ENCODE measurements around the gene FNIP1. TPM values are rescaled to one million over a fixed set of nuclear protein-coding genes. Genes with fewer than 3 reads are reported as not detected.

Gene FNIP1
- total and polyA plus RNA-seq, 9 of the 15 experiments (the other 6 are each of a cell fraction or from before 2014, with no cell fraction given), result 5.0 to 32.8 (median 18.4) TPM

- peak; percentile 91 for TF ChIP-seq HDAC3 (IDR thresholded peaks at IDR 0.05; ENCODE audit: borderline replicate concordance, partially characterized antibody)
- no peak for TF ChIP-seq BRF1 (IDR thresholded peaks at IDR 0.05; ENCODE audit: borderline replicate concordance, extremely low read depth, insufficient read length)
- TF ChIP-seq RUNX1 (IDR thresholded peaks at IDR 0.05; ENCODE audit: low read depth), result no peak
- TF ChIP-seq ELF2 (CRISPR knock-in tag; IDR thresholded peaks at IDR 0.05), result no peak; the same call in 1 of the 2 replicates
- TF ChIP-seq STAT6 (CRISPR knock-in tag; IDR thresholded peaks at IDR 0.05), result no peak
- TF ChIP-seq ETV1 (tag; conservative IDR thresholded peaks at IDR 0.05; ENCODE audit: low read depth), result peak; percentile 52
- TF ChIP-seq CCNT2 (IDR thresholded peaks at IDR 0.05; ENCODE audit: borderline replicate concordance, extremely low read depth, insufficient read length, low read depth, low read length), result peak; percentile 68
- peak in 1 of 2 experiments; percentile 67; a peak in 3 of 4 replicates for TF ChIP-seq HDAC1 (IDR thresholded peaks at IDR 0.05)
- no peak for TF ChIP-seq CHD1 (IDR thresholded peaks at IDR 0.05; ENCODE audit: low read length)
- no peak for TF ChIP-seq ZBTB12 (CRISPR knock-in tag; IDR thresholded peaks at IDR 0.05)
- TF ChIP-seq FOXP4 (CRISPR knock-in tag; IDR thresholded peaks at IDR 0.05; ENCODE audit: borderline replicate concordance), result no peak
- no peak for TF ChIP-seq MAX (CRISPR knock-in tag; IDR thresholded peaks at IDR 0.05)
- TF ChIP-seq TOE1 (IDR thresholded peaks at IDR 0.05; ENCODE audit: borderline replicate concordance), result no peak; the same call in 1 of the 2 replicates
- no peak for TF ChIP-seq TOE1 (CRISPR knock-in tag; IDR thresholded peaks at IDR 0.05; ENCODE audit: borderline replicate concordance, low read depth)
- no peak for TF ChIP-seq RHOXF2B (CRISPR knock-in tag; conservative IDR thresholded peaks at IDR 0.05)
- TF ChIP-seq NCOA2 (IDR thresholded peaks at IDR 0.05; ENCODE audit: partially characterized antibody in 2 of 2), result peak; percentile 77 to 80
- no peak for TF ChIP-seq XRCC3 (IDR thresholded peaks at IDR 0.05)
- TF ChIP-seq MCM7 (IDR thresholded peaks at IDR 0.05), result no peak
These were observed 49.4 kb downstream of the FNIP1 start (continued) for GRCh38 chr5:131747180-131748105.

Data from K562 (cell line).